ENCODE results near the gene MARCHF11. TPM values are rescaled to one million over a fixed set of nuclear protein-coding genes. Genes with fewer than 3 reads are reported as not detected.

Gene MARCHF11
- total and polyA plus RNA-seq, 4 donors: not detected

GRCh38 chr5:16061163-16061562 lies 118.4 kb downstream of the MARCHF11 start:
- Histone ChIP-seq H3K9ac (ENCODE audit: insufficient read depth in 1 of 2, low read length in 2 of 2) (no peak overlapping the region), H3K36me3 (ENCODE audit: control insufficient read depth in 4 of 4, insufficient read depth in 4 of 4, low read length in 4 of 4) (no peaks in the 10 kb centered on the region), H3K27me3 (ENCODE audit: control insufficient read depth in 3 of 3, insufficient read depth in 3 of 3, low read length in 2 of 3) (no peaks in the 10 kb centered on the region), H3K9me3 (ENCODE audit: control insufficient read depth in 4 of 4, insufficient read depth in 3 of 4, low read length in 3 of 4) (no peaks in the 10 kb centered on the region), H3K4me1 (ENCODE audit: control insufficient read depth in 5 of 5, insufficient read depth in 5 of 5, low read length in 5 of 5) (no peaks in the 10 kb centered on the region), H3K27ac (ENCODE audit: low read depth in 1 of 2, low read length in 1 of 2) (no peak overlapping the region), H3K4me3 (no peak overlapping the region)
- no peak for ATAC-seq (ENCODE audit: insufficient read depth, low FRiP score)
- WGBS, 2 donors: 61 to 65% methylated on average over 3 of the region's 3 CpGs
- no peak for TF ChIP-seq CTCF (IDR thresholded peaks at IDR 0.05; ENCODE audit: control extremely low read depth, extremely low read depth)
- no peak for DNase-seq

GRCh38 chr5:16057277-16057676 lies 122.3 kb downstream of the MARCHF11 start:
- Histone ChIP-seq H3K27ac (ENCODE audit: low read depth in 1 of 2, low read length in 1 of 2) (no peak overlapping the region), H3K4me1 (ENCODE audit: control insufficient read depth in 5 of 5, insufficient read depth in 5 of 5, low read length in 5 of 5) (no peaks in the 10 kb centered on the region), H3K9ac (ENCODE audit: insufficient read depth in 1 of 2, low read length in 2 of 2) (no peak overlapping the region), H3K36me3 (ENCODE audit: control insufficient read depth in 4 of 4, insufficient read depth in 4 of 4, low read length in 4 of 4) (no peaks in the 10 kb centered on the region), H3K4me3 (no peak overlapping the region), H3K27me3 (ENCODE audit: control insufficient read depth in 3 of 3, insufficient read depth in 3 of 3, low read length in 2 of 3) (no peaks in the 10 kb centered on the region), H3K9me3 (ENCODE audit: control insufficient read depth in 4 of 4, insufficient read depth in 3 of 4, low read length in 3 of 4) (peaks cover 0 to 3% (median 0%) of the 10 kb centered on the region in 4 donors)
- no peak for TF ChIP-seq CTCF (IDR thresholded peaks at IDR 0.05; ENCODE audit: control extremely low read depth, extremely low read depth)
- DNase-seq (no peak), ATAC-seq (ENCODE audit: insufficient read depth, low FRiP score) (no peak)
- 33 to 53% methylated on average over 1 of the region's 1 CpG for WGBS, 2 donors

- H3K4me1 ChIP-seq (ENCODE audit: control insufficient read depth in 5 of 5, insufficient read depth in 5 of 5, low read length in 5 of 5): peaks cover 0 to 2% (median 0%) of the 10 kb centered on the region in 5 donors
- ATAC-seq (ENCODE audit: insufficient read depth, low FRiP score) (no peak), DNase-seq (peak in 2 of 3 donors; percentile 31 to 68)
- no peaks in the 10 kb centered on the region for H3K36me3 ChIP-seq (ENCODE audit: control insufficient read depth in 4 of 4, insufficient read depth in 4 of 4, low read length in 4 of 4)
- peaks cover 0 to 5% (median 0%) of the 10 kb centered on the region in 4 donors for H3K9me3 ChIP-seq (ENCODE audit: control insufficient read depth in 4 of 4, insufficient read depth in 3 of 4, low read length in 3 of 4)
- WGBS, 2 donors: 58 to 66% methylated on average over 3 of the region's 3 CpGs
- no peak overlapping the region for H3K9ac ChIP-seq (ENCODE audit: insufficient read depth in 1 of 2, low read length in 2 of 2)
- TF ChIP-seq CTCF (IDR thresholded peaks at IDR 0.05; ENCODE audit: control extremely low read depth, extremely low read depth): no peak
- no peak overlapping the region for H3K27ac ChIP-seq (ENCODE audit: low read depth in 1 of 2, low read length in 1 of 2)
- no peaks in the 10 kb centered on the region for H3K27me3 ChIP-seq (ENCODE audit: control insufficient read depth in 3 of 3, insufficient read depth in 3 of 3, low read length in 2 of 3)
- no peak overlapping the region for H3K4me3 ChIP-seq
Observed at GRCh38 chr5:16051246-16051755, 128.3 kb downstream of the MARCHF11 start.

- DNase-seq (no peak), ATAC-seq (ENCODE audit: insufficient read depth, low FRiP score) (no peak)
- H3K4me3 ChIP-seq: no peak overlapping the region
- 81 to 85% methylated on average over 1 of the region's 1 CpG for WGBS, 2 donors
- no peaks in the 10 kb centered on the region for H3K36me3 ChIP-seq (ENCODE audit: control insufficient read depth in 4 of 4, insufficient read depth in 4 of 4, low read length in 4 of 4)
- no peak overlapping the region for H3K9ac ChIP-seq (ENCODE audit: insufficient read depth in 1 of 2, low read length in 2 of 2)
- no peaks in the 10 kb centered on the region for H3K27me3 ChIP-seq (ENCODE audit: control insufficient read depth in 3 of 3, insufficient read depth in 3 of 3, low read length in 2 of 3)
- TF ChIP-seq CTCF (IDR thresholded peaks at IDR 0.05; ENCODE audit: control extremely low read depth, extremely low read depth): no peak
- peaks cover 0 to 5% (median 0%) of the 10 kb centered on the region in 4 donors for H3K9me3 ChIP-seq (ENCODE audit: control insufficient read depth in 4 of 4, insufficient read depth in 3 of 4, low read length in 3 of 4)
- no peak overlapping the region for H3K27ac ChIP-seq (ENCODE audit: low read depth in 1 of 2, low read length in 1 of 2)
- H3K4me1 ChIP-seq (ENCODE audit: control insufficient read depth in 5 of 5, insufficient read depth in 5 of 5, low read length in 5 of 5): peaks cover 0 to 2% (median 0%) of the 10 kb centered on the region in 5 donors
Observed at GRCh38 chr5:16050414-16050813, 129.2 kb downstream of the MARCHF11 start.
